ENCODE data around the gene GYPC.

GYPC gene

GRCh38 chr2:126649101-126649500 is 6.9 kb upstream of the GYPC start:
- no peak for DNase-seq (ENCODE audit: low read depth, low spot score)
- in situ Hi-C loops (cut with HindIII; ENCODE audit: low sequenced_read_pairs), result no loop called here
- no peak for TF ChIP-seq CTCF (IDR thresholded peaks at IDR 0.05; ENCODE audit: low read depth, low read length)
- H3K4me3 ChIP-seq (ENCODE audit: low read depth, low read length), result no peak overlapping the region

GRCh38 chr2:126650994-126651393 is 5.0 kb upstream of the GYPC start:
- no peak for TF ChIP-seq CTCF (IDR thresholded peaks at IDR 0.05; ENCODE audit: low read depth, low read length)
- no peak overlapping the region for H3K4me3 ChIP-seq (ENCODE audit: low read depth, low read length)
- in situ Hi-C loops (cut with HindIII; ENCODE audit: low sequenced_read_pairs), result no loop called here
- no peak for DNase-seq (ENCODE audit: low read depth, low spot score)

- H3K4me3 ChIP-seq (ENCODE audit: low read depth, low read length), result no peak overlapping the region
- TF ChIP-seq CTCF (IDR thresholded peaks at IDR 0.05; ENCODE audit: low read depth, low read length), result no peak
- in situ Hi-C loops (cut with HindIII; ENCODE audit: low sequenced_read_pairs), result no loop called here
- no peak for DNase-seq (ENCODE audit: low read depth, low spot score)
Observed at GRCh38 chr2:126652323-126652891, 3.6 kb upstream of the GYPC start.

- DNase-seq (ENCODE audit: low read depth, low spot score), result no peak
- no peak overlapping the region for H3K4me3 ChIP-seq (ENCODE audit: low read depth, low read length)
- in situ Hi-C loops (cut with HindIII; ENCODE audit: low sequenced_read_pairs), result no loop called here
- no peak for TF ChIP-seq CTCF (IDR thresholded peaks at IDR 0.05; ENCODE audit: low read depth, low read length)
Observed at GRCh38 chr2:126653109-126653508, 2.8 kb upstream of the GYPC start.

- in situ Hi-C loops (cut with HindIII; ENCODE audit: low sequenced_read_pairs), result no loop called here
- H3K4me3 ChIP-seq (ENCODE audit: low read depth, low read length), result no peak overlapping the region
- DNase-seq (ENCODE audit: low read depth, low spot score), result no peak
- TF ChIP-seq CTCF (IDR thresholded peaks at IDR 0.05; ENCODE audit: low read depth, low read length), result no peak
Observed at GRCh38 chr2:126653761-126654160, 2.2 kb upstream of the GYPC start.

- no peak for TF ChIP-seq CTCF (IDR thresholded peaks at IDR 0.05; ENCODE audit: low read depth, low read length)
- in situ Hi-C loops (cut with HindIII; ENCODE audit: low sequenced_read_pairs), result no loop called here
- H3K4me3 ChIP-seq (ENCODE audit: low read depth, low read length), result no peak overlapping the region
Observed at GRCh38 chr2:126655051-126655450, 907 bp upstream of the GYPC start.

More at GRCh38 chr2:126655051-126655450, 907 bp upstream of the GYPC start:
- DNase-seq (ENCODE audit: low read depth, low spot score), result no peak
